NCI-H1048 (cell line): Measurements from ENCODE around the gene ASB18.
"Not testable (repeated sequence)": the region's sequence is repeated elsewhere in the genome, so short reads cannot be mapped to it uniquely, and the experiment has no call there.

Experiments used
- DNase-seq: peaks from one replicate; lab custom pipeline; 2025; lab: John Stamatoyannopoulos, UW

The ASB18 gene

DNA sequence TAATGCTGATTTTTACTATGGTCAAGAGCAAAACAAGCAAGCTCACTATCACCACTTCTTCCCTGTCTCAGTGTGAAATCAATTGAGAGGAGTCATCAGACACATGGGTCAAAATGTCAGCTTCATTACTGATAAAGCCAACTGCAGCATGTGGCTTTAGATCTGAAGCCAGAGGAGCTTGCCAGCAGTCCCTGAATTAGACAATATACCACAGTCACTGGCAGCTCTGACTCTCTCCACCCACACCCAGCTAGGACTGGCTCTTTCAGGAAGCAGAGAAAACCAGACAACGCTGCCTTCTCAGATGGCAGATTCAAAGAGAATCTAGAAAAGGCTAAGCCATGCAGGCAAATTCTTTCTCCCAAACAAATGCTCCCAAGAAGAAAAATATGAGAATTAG lies 20.0 kb upstream of the ASB18 start:
- no peak for DNase-seq

GRCh38 chr2:236282406-236282805 lies 18.2 kb upstream of the ASB18 start:
- DNase-seq, result no peak

DNA sequence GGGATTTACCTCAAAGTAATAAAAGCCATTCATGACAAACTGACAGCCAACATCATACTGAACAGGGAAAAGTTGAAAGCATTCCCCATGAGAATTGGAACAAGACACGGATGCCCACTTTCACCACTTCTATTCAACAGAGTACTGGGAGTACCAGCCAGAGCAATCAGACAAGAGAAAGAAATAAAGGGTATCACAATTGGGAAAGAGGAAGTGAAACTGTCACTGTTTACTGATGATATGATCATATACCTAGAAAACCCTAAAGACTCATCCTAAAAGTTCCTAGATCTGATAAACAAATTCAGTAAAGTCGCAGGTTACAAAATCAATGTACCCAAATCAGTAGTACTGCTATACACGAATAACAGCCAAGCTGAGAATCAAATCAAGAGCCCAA lies 17.2 kb upstream of the ASB18 start:
- no peak for DNase-seq

DNA sequence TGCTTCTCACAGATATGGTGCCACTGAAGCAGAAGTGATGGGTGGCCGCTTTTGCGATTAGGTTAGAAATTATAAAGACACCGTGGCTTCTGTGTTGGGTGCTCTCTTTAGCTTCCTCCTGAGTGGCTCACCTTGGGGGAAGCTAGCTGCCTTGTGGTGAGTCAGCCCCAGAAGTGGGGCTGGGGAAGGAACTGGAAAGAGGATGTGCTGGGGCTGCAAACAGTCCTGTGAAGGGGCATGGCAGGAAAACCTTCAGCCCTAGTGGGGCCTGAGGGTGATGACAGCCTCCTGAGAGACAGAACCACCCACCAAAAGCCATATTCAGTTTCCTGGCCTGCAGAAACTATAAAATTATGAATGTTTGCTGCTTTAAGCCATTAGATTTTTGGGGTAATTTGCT lies 8.9 kb upstream of the ASB18 start:
- no peak for DNase-seq

DNA sequence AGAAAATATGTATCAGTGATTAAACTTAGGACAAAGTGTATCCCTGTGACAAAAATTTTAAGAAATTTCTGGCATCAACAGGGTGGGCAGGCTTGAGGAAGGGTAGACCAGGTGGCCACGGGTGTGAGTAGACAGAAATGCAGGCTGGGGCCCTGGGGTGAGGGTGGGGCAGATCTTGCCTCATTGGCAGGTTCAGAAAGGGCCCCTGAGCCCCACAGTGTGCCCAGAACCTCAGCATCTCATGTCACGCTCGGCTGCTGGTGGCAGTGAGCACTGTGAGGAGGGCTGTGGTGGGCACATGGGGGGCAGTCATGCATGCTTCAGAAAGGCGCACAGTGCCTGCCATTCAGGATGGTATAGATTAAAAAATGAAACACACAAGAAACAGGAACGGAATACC lies 7.6 kb upstream of the ASB18 start:
- no peak for DNase-seq

DNA sequence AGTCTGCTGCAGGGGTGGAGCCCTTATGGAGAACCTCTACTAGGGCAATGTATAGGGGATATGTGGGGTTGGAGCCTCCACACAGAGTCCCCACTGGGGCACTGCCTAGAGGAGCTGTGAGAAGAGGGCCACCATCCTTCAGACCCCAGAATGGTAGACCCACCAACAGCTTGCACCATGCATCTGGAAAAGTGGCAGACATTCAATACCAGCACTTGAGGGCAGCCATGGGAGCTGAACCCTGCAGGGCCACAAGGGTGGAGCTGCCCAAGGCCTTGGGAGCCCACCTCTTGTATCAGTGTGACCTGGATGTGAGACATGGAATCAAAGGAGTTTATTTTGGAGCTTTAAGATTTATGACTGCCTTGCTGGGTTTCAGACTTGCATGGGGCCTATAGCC lies 5.7 kb upstream of the ASB18 start:
- not testable (repeated sequence) for DNase-seq

DNA sequence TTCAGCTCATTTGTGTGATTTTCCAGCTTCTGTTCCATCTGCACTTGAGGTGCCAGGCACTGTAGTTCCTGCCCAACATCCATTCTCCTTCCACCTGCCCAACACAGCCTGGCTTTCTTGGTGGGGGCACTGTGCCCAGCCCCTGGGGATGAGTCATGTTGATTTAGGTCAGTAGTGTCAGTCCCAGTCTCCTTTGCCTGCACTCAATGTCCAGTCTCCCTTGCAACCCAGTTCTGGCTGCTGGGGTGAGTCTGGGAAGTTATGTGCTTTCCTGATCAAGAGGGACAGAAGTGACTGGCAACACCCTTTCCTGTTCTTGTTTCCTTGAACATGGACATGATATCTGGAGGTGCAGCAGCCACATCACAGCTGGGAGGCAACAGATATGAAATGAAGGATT lies 1.5 kb upstream of the ASB18 start:
- no peak for DNase-seq

DNA sequence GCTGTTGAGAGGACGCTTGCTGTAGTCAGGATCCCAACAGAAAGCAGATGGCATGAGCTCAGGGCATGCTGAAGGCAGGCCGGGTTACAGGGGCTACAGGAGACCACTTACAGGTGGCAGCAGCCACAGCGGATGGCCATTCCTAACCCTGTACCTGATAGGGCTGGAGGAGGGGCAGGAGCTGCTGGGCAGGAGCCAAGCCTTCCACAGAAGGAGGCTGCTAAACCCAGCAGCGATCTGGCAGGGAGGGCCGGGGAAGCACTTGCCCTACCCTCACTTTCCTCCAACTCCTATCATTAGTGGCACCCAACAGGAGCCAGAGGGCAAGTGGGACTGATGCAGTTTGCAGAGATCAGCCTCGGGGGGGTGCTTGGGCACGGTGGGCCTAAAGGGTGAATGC lies 2.0 kb downstream of the ASB18 start:
- DNase-seq, result no peak

GRCh38 chr2:236261452-236261851 lies 2.8 kb downstream of the ASB18 start:
- DNase-seq, result no peak

DNA sequence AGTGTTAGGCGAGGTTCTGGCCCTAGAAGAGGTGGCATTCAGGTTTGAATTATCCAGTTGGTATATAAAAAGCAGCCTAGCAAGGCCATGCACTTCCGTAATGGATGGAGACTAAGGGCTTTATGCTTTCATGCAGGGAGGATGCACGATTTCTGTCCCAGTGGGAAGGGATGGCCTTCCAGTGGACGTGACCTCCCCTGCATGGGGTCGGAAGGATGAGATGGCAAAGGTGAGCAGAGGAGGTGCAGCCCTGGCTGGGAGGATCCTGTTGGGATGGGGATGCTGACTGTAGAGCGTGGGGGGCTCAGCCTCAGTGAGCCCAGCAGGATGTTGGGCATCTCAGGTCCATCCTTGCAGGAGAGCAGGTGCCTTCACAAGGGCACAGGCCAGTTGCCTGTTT lies 4.8 kb downstream of the ASB18 start:
- DNase-seq, result no peak

GRCh38 chr2:236257575-236257974 lies 6.6 kb downstream of the ASB18 start:
- no peak for DNase-seq

DNA sequence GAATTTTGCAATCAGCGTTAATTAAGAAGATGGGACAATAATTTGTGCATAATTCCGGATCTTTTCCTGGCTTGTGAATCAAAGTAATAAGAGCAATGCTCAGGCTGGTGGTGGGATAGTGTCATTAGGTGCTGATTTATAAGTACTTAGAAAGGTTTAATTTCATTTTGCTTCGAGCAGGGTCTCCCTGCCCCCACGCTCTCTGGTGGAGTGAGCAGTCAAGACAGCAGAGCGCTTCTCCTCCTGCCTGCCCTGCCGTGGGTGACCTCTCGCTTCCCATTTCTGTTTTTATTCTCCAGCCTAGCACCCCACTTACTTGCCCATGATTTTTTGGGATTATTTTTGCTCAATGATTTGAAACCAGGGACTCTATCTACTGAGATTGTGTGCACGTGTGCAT lies 7.1 kb downstream of the ASB18 start:
- no peak for DNase-seq

- DNase-seq, result no peak
Measured at GRCh38 chr2:236256366-236256985, 7.7 kb downstream of the ASB18 start.

DNA sequence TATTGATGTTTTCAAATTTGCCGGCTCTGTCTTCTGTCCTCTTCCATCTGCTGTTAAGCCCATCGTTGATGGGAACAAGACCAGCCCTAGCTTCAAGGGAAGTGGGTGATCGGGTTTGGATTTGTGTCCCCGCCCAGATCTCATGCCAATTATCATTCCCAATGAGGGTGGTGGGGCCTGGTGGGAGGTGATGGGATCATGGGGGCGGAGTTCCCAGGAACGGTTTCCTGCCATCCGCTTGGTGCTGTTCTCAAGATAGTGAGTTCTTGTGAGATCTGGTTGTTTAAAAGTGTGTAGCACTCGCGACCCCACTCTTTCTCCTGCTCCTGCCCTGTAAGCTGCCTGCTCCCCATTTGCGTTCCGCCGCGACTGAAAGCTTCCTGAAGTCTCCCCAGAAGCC lies 9.5 kb downstream of the ASB18 start:
- DNase-seq, result no peak

DNA sequence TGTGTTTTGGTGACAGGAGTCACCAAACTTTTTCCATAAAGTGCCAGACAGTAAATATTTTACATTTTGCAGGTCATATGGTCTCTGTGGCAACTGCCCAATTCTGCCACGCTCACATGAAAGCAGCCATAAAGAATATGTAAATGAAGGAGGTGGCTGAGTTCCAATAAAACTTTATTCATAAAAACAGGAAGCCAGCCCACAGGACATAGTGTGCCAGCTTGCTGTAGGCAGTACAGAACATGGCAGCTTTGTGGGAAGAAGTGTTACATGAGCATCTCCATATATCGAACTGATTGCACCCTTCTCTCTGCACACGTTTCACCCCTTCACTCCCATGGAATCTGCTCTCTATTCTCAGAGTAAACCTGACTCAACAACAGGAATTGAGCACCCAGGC lies 10.2 kb downstream of the ASB18 start:
- DNase-seq, result no peak

DNA sequence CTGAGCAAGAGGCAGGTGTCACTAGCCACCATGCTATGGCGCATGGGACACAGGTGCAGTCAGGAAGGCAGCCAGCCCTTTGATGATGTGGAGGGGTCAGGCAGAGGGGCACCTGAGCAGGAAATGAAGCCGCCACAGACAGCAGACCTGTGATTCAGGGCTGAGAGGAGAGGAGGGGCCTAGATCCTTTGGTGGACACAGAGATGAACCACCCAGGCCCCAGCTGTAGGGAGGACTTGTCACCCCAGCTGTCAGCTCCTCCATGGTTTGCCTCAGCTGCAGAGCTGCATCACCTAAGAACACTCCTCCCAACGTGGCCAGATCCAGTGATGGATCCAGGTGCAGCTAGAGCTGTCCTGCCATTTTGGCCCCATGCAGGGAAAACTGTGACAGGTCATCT lies 11.6 kb downstream of the ASB18 start:
- no peak for DNase-seq

DNA sequence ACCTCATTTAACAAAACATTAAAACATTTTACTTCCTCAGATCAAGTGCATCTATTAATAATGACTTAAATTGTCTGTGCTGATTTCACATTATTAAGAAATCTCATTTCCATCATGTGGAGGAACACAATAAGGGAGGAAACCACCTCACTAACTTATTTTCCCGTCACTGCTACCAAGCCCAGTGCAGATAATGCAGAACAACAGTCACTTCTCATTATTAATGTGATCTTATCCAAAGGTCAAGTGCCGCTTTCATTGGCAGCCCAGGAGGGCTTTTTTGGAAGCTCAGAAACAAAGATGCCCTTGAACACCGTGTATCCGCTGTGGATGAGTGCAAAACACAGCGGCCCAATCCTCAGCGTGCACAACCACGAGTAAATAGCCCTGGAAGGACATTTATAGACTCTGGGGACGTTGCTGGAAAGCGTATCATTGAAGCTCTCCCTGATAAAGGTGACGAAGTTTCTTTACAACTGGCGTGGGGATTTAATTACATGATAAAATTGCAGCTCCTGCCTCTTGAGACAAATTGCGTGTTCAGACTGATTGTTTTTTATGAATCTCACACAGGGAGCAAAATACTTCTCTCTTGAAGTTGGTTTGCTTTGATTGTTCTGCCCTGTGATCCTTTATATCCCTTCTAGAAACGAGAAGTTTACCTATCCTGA lies 13.2 kb downstream of the ASB18 start:
- DNase-seq, result no peak

- no peak for DNase-seq
Measured at GRCh38 chr2:236250286-236250685, 13.9 kb downstream of the ASB18 start.

DNA sequence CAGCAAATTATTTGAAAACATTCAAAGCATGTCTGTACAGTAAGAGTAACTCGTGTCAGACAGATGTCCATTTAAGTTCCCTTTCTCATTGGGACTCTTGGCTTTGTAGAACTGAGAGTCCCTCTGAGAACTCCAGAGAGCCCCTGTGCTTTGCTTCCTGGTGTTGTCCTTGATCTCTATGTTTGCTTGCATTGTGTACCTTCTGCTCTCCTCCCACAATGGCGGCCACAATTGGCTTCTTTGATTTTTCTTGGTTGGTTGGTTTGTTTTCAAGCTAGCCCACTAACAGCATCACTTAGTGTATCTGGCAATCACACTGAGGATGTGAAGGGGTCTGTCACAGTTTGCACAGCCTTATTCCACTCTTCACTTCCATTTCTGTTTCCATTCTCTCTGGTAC lies 15.1 kb downstream of the ASB18 start:
- DNase-seq, result no peak

DNA sequence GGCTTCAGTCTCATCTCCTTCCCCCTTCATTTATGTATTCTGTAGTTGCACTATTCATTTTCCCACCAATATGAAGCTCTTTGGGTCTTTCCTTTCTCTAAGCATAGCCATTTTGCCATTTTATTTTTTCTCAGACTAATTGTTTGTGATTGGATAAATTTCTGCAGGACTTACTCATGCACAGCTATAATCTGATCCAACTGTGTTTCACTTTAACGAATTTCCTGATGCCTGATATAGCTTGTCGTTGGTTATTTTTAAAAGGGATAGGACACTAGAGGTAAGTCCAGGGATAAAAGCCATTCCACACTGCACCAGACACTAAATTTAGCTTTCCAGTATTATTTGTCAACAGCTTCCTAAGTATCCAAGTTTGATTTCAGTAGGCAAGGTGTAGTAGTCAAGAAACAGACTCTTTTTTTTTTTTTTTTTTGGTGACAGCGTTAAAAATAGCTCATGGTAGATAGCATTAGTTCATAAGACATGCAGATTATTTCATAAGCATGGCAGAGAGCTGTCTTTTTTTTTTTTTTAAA lies 17.4 kb downstream of the ASB18 start:
- no peak for DNase-seq

DNA sequence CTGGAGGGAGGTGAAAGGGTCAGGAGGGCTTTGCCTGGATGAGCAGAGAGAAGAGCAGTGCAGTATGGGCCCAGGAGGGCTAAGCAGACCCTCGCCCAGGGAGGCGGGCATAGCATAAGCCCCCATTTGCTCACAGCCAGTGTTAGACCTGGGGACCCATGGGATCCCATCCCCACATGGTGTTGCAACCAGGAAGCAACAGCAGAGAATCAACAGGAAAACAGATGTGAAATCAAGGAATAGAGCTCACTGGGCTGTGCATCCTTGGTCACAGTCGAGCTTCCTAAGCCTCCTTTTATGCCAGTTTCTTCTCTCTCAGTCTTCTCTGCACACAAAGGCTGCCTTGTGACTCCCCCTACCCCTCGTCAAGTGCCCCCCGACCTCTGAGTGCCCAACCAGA lies 19.9 kb downstream of the ASB18 start:
- DNase-seq, result no peak

GRCh38 chr2:236242057-236242495 lies 22.1 kb downstream of the ASB18 start:
- DNase-seq, result no peak

- DNase-seq, result no peak
Measured at GRCh38 chr2:236241181-236242056, 22.8 kb downstream of the ASB18 start.
